HL-60 (cell line): ENCODE data around the gene TTC24.
"Not testable (repeated sequence)": the region's sequence is repeated elsewhere in the genome, so short reads cannot be mapped to it uniquely, and the experiment has no call there.

Experiments used
- DNase-seq, 2 experiments: peaks; one replicate each; pipeline ENCODE4 v3.0.0-alpha.2; 2010 to 2020; ENCODE audit warnings: low read depth in 1 of 2, low spot score in 1 of 2
- H3K27ac ChIP-seq: fragments of 250-450 bp; sonication (Bioruptor Pico); replicated peaks from 2 replicates; pipeline ENCODE4 v1.5.1; 2020; ENCODE audit warnings: mild to moderate bottlenecking, moderate library complexity
- H3K27me3 ChIP-seq: fragments of 250-450 bp; sonication (Bioruptor Pico); 2 replicates; pipeline ENCODE4 v1.5.1; 2021; ENCODE audit warnings: mild to moderate bottlenecking, moderate library complexity; ENCODE audit not compliant: insufficient read depth, poor library complexity, severe bottlenecking
- H3K4me3 ChIP-seq: replicated peaks from 2 replicates; pipeline ENCODE4 v1.5.1; 2011; ENCODE audit warnings: mild to moderate bottlenecking, control low read depth, low read length; ENCODE audit not compliant: insufficient read depth
- CTCF ChIP-seq: IDR thresholded peaks from one replicate; pipeline ENCODE4 v1.5.1; 2011; ENCODE audit warnings: low read length, control low read depth, inconsistent platforms; ENCODE audit not compliant: insufficient read depth
- GABPA ChIP-seq: IDR thresholded peaks from 2 replicates; pipeline ENCODE4 v1.6.1; 2012; ENCODE audit warnings: low read depth
- POLR2AphosphoS5 ChIP-seq: IDR thresholded peaks from 2 replicates; pipeline ENCODE4 v1.6.1; 2012; ENCODE audit warnings: low read depth
- REST ChIP-seq: IDR thresholded peaks from 2 replicates; pipeline ENCODE4 v1.6.1; 2012; ENCODE audit warnings: low read depth; ENCODE audit not compliant: insufficient replicate concordance
- SPI1 ChIP-seq: IDR thresholded peaks from 2 replicates; pipeline ENCODE4 v1.6.1; 2012; ENCODE audit warnings: low read depth, mild to moderate bottlenecking, borderline replicate concordance

The TTC24 gene

GRCh38 chr1:156586892-156587477, 7.5 kb downstream of the TTC24 start:
- no peak for DNase-seq
- no peak overlapping the region for H3K27ac ChIP-seq
- H3K27me3 ChIP-seq: no peaks in the 10 kb centered on the region
- H3K4me3 ChIP-seq: no peak overlapping the region
- TF ChIP-seq CTCF: no peak
- no peak for TF ChIP-seq GABPA
- TF ChIP-seq SPI1: no peak
- TF ChIP-seq POLR2AphosphoS5: no peak
- no peak for TF ChIP-seq REST

GRCh38 chr1:156587927-156588326, 8.4 kb downstream of the TTC24 start:
- not testable (repeated sequence) for DNase-seq, H3K4me3 ChIP-seq, H3K27me3 ChIP-seq, H3K27ac ChIP-seq

- no peaks in the 10 kb centered on the region for H3K27me3 ChIP-seq
- no peak overlapping the region for H3K4me3 ChIP-seq
- H3K27ac ChIP-seq: no peak overlapping the region
- no peak for DNase-seq
- no peak for TF ChIP-seq GABPA
- TF ChIP-seq SPI1: no peak
- no peak for TF ChIP-seq POLR2AphosphoS5
- no peak for TF ChIP-seq REST
- TF ChIP-seq CTCF: no peak
Measured at GRCh38 chr1:156589546-156589945, 10.0 kb downstream of the TTC24 start.

GRCh38 chr1:156590326-156591180, 11.0 kb downstream of the TTC24 start:
- no peak for DNase-seq
- Histone ChIP-seq H3K27me3 (no peaks in the 10 kb centered on the region), H3K27ac (peak overlapping the region; percentile 76), H3K4me3 (no peak overlapping the region)
- no peak for TF ChIP-seq CTCF
- no peak for TF ChIP-seq POLR2AphosphoS5
- no peak for TF ChIP-seq REST
- no peak for TF ChIP-seq SPI1
- TF ChIP-seq GABPA: no peak
